Upper lobe of left lung (tissue), 6 donors: ENCODE measurements around the gene SYNE2. TPM values are rescaled to one million over a fixed set of nuclear protein-coding genes. Genes with fewer than 3 reads are reported as not detected.

ENCODE experiments used
- ATAC-seq, 2 donors: fragments of 200-7000 bp; cut with Tn5 transposase; one replicate each; pipeline ENCODE4 v1.9.1; 2022; ENCODE audit warnings: mild to moderate bottlenecking in 2 of 2, moderate library complexity in 2 of 2; ENCODE audit not compliant: low FRiP score in 2 of 2
- DNase-seq, 2 donors: peaks; one replicate each; pipeline ENCODE4 v3.0.0-alpha.2; 2019 to 2020
- H3K27ac ChIP-seq, 4 donors: fragments of 200-600 bp; sonication (generic); one replicate each; pipeline ENCODE4 v1.5.1; 2016 to 2019
- H3K27me3 ChIP-seq, 4 donors: fragments of 200-600 bp; sonication (generic); one replicate each; pipeline ENCODE4 v1.5.1; 2017 to 2019
- H3K36me3 ChIP-seq, 4 donors: fragments of 200-600 bp; sonication (generic); one replicate each; pipeline ENCODE4 v1.5.1; 2016 to 2019
- H3K4me1 ChIP-seq, 4 donors: fragments of 200-600 bp; sonication (generic); one replicate each; pipeline ENCODE4 v1.5.1; 2018 to 2019
- H3K4me3 ChIP-seq, 4 donors: fragments of 200-600 bp; sonication (generic); one replicate each; pipeline ENCODE4 v1.5.1; 2017 to 2019; ENCODE audit warnings: mild to moderate bottlenecking in 2 of 4, moderate library complexity in 1 of 4
- H3K9me3 ChIP-seq, 4 donors: fragments of 200-600 bp; sonication (generic); one replicate each; pipeline ENCODE4 v1.5.1; 2018 to 2019
- EP300 ChIP-seq, 4 donors: sonication (generic); formaldehyde crosslinking; IDR thresholded peaks; one replicate each; pipeline ENCODE4 v1.5.1; 2017; ENCODE audit warnings: antibody characterized with exemption in 4 of 4, control low read depth in 2 of 4
- POLR2A ChIP-seq, 4 donors: fragments of 450-650 bp; IDR thresholded peaks; one replicate each; pipeline ENCODE4 v1.5.1; 2016 to 2017; ENCODE audit warnings: antibody characterized with exemption in 4 of 4, mild to moderate bottlenecking in 2 of 4
- POLR2AphosphoS5 ChIP-seq, 2 donors: sonication (generic); formaldehyde crosslinking; IDR thresholded peaks; one replicate each; pipeline ENCODE4 v1.5.1; 2017; ENCODE audit warnings: antibody characterized with exemption in 2 of 2
- WGBS, 2 donors: methylation state at CpG; one replicate each; pipeline ENCODE4 v1.1.5; 2017 to 2018; 5-methylcytosine and 5-hydroxymethylcytosine counted together
- total RNA-seq, 6 donors: library from RNA; depleted of rRNA in 4 of 6; stranded (reverse); fragments of >200 nt in 4 of 6; gene quantifications; one replicate each; pipeline versions ENCODE4 v1.1.0 to v1.2.1, GENCODE V29; 2016 to 2021
- TF ChIP-seq, protein P1 (sequence below), 6 experiments: fragments of 450-650 bp in 4 of 6; fragments of 200-600 bp in 2 of 6; sonication (generic) in 2 of 6; IDR thresholded peaks; one replicate each; pipeline ENCODE4 v1.5.1; 2016 to 2019; ENCODE audit warnings: antibody characterized with exemption in 6 of 6
- donor health status: DM: no; HTN: no; CAD: no; lungs with moderate emphysema.
- donor health status: DM: no; HTN: yes; CAD: no; lungs with severe emphysema.

The SYNE2 gene
- total RNA-seq, 6 donors from 2014 or later = 75.8 to 439 (median 234) TPM

GRCh38 chr14:64119980-64120379 lies 267.2 kb downstream of the SYNE2 start:
- DNase-seq = no peak
- TF ChIP-seq EP300 (IDR thresholded peaks at IDR 0.05) (no peak), POLR2AphosphoS5 (IDR thresholded peaks at IDR 0.05) (no peak), POLR2A (IDR thresholded peaks at IDR 0.05) (no peak)
- TF ChIP-seq, protein P1, sequence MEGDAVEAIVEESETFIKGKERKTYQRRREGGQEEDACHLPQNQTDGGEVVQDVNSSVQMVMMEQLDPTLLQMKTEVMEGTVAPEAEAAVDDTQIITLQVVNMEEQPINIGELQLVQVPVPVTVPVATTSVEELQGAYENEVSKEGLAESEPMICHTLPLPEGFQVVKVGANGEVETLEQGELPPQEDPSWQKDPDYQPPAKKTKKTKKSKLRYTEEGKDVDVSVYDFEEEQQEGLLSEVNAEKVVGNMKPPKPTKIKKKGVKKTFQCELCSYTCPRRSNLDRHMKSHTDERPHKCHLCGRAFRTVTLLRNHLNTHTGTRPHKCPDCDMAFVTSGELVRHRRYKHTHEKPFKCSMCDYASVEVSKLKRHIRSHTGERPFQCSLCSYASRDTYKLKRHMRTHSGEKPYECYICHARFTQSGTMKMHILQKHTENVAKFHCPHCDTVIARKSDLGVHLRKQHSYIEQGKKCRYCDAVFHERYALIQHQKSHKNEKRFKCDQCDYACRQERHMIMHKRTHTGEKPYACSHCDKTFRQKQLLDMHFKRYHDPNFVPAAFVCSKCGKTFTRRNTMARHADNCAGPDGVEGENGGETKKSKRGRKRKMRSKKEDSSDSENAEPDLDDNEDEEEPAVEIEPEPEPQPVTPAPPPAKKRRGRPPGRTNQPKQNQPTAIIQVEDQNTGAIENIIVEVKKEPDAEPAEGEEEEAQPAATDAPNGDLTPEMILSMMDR (IDR thresholded peaks at IDR 0.05) = no peak
- Histone ChIP-seq H3K27me3 (no peaks in the 10 kb centered on the region), H3K27ac (no peak overlapping the region), H3K36me3 (peaks cover 7 to 86% (median 36%) of the 10 kb centered on the region in 4 donors), H3K4me3 (no peak overlapping the region), H3K4me1 (no peaks in the 10 kb centered on the region), H3K9me3 (no peaks in the 10 kb centered on the region)
- no peak for ATAC-seq

DNA sequence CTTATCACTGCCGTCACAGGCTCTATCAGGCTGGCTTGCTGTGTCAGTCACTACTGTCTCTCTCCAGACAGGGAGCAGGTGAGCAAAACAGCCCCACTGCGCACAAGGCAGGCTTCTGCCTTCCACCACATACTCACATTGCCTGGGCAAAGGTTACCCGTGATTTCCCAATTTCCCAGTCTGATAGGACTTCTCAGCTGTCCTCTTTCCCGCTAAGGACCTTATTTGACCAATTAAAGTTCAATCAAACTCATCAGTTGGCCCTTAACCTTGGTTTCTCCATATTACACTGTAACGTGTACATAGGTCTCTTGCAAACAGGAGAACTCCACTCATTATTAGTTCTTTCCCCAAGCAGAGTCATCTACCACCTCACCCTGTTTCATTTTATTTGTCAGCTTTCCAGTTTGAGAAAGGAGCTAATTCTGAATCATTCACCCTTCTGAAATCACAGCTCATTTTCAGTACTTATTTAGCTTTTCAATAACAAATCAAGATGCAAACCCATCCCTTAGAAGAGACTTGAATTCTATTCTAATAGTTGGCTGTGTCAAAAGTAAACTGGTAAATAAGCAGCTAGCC lies 270.5 kb downstream of the SYNE2 start:
- DNase-seq = no peak

GRCh38 chr14:64125270-64125669 lies 272.5 kb downstream of the SYNE2 start:
- no peak for TF ChIP-seq POLR2A (IDR thresholded peaks at IDR 0.05)
- TF ChIP-seq POLR2AphosphoS5 (IDR thresholded peaks at IDR 0.05) = no peak
- TF ChIP-seq EP300 (IDR thresholded peaks at IDR 0.05) = no peak
- TF ChIP-seq, protein P1 (IDR thresholded peaks at IDR 0.05) = no peak
- Histone ChIP-seq H3K4me1 (no peaks in the 10 kb centered on the region), H3K27me3 (no peaks in the 10 kb centered on the region), H3K27ac (no peak overlapping the region), H3K4me3 (no peak overlapping the region), H3K9me3 (no peaks in the 10 kb centered on the region), H3K36me3 (peaks cover 15 to 100% (median 55%) of the 10 kb centered on the region in 4 donors)
- ATAC-seq (no peak), DNase-seq (no peak)
- WGBS, 2 donors = 91 to 95% methylated on average over 2 of the region's 2 CpGs

More for the DNA sequence above, 270.5 kb downstream of the SYNE2 start:
- Histone ChIP-seq H3K36me3 (peaks cover 15 to 94% (median 43%) of the 10 kb centered on the region in 4 donors), H3K4me3 (no peak overlapping the region), H3K27me3 (no peaks in the 10 kb centered on the region), H3K27ac (no peak overlapping the region), H3K4me1 (no peaks in the 10 kb centered on the region), H3K9me3 (no peaks in the 10 kb centered on the region)
- 93 to 97% methylated on average over 5 of the region's 5 CpGs for WGBS, 2 donors
- TF ChIP-seq POLR2A (IDR thresholded peaks at IDR 0.05) (no peak), POLR2AphosphoS5 (IDR thresholded peaks at IDR 0.05) (no peak), EP300 (IDR thresholded peaks at IDR 0.05) (no peak)
- TF ChIP-seq, protein P1 (IDR thresholded peaks at IDR 0.05) = no peak
- no peak for ATAC-seq

GRCh38 chr14:64126548-64126947 lies 273.7 kb downstream of the SYNE2 start:
- Histone ChIP-seq H3K9me3 (no peaks in the 10 kb centered on the region), H3K27me3 (no peaks in the 10 kb centered on the region), H3K36me3 (peaks cover 15 to 100% (median 53%) of the 10 kb centered on the region in 4 donors), H3K4me1 (no peaks in the 10 kb centered on the region), H3K27ac (no peak overlapping the region), H3K4me3 (no peak overlapping the region)
- no peak for TF ChIP-seq EP300 (IDR thresholded peaks at IDR 0.05)
- no peak for TF ChIP-seq POLR2A (IDR thresholded peaks at IDR 0.05)
- DNase-seq = no peak
- 90 to 91% methylated on average over 6 of the region's 6 CpGs for WGBS, 2 donors
- ATAC-seq = no peak

DNA sequence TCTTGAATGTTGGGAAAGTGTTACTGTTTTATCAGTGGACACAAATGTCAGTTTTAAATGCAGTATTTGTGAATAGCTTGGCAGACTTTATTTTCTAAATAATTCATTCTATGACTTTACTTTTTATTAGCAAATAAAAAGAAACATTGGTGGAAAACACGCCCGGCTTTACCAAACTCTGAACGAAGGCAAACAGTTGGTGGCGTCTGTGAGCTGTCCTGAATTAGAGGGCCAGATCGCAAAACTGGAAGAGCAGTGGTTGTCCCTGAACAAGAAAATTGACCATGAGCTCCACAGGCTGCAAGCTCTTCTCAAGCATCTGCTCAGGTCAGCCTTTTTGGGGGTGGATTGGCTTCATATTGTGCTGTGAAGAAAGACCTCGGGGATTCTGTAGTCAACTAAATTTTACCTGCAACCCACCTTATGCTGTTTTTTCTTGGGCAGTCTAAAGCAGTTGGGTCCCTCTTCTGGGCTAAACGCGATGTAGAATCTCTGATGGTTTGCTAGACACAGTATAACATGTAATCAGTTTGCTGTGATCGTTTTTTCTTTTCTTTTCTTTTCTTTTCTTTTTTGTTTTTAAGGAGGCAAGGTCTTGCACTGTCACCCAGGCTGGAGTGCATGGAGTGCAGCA lies 285.0 kb downstream of the SYNE2 start:
- WGBS, 2 donors = 89% methylated on average over 9 of the region's 9 CpGs
- TF ChIP-seq POLR2A (IDR thresholded peaks at IDR 0.05) (no peak), EP300 (IDR thresholded peaks at IDR 0.05) (no peak), POLR2AphosphoS5 (IDR thresholded peaks at IDR 0.05) (no peak)
- TF ChIP-seq, protein P1 (IDR thresholded peaks at IDR 0.05) = peak in 1 of 6 experiments; percentile 9
- no peak for ATAC-seq
- no peak overlapping the region for H3K4me3 ChIP-seq
- no peaks in the 10 kb centered on the region for H3K27me3 ChIP-seq
- H3K27ac ChIP-seq = no peak overlapping the region
- H3K36me3 ChIP-seq = peaks cover 12 to 94% (median 37%) of the 10 kb centered on the region in 4 donors
- DNase-seq = no peak
- H3K4me1 ChIP-seq = no peaks in the 10 kb centered on the region
- no peaks in the 10 kb centered on the region for H3K9me3 ChIP-seq
